ENCODE data around the gene CHKA. TPM values are rescaled to one million over a fixed set of nuclear protein-coding genes. Genes with fewer than 3 reads are reported as not detected.

CHKA gene
- polyA plus RNA-seq, 1 of the 3 experiments (the other 2 are of a cell fraction) = 12.3 TPM

DNA sequence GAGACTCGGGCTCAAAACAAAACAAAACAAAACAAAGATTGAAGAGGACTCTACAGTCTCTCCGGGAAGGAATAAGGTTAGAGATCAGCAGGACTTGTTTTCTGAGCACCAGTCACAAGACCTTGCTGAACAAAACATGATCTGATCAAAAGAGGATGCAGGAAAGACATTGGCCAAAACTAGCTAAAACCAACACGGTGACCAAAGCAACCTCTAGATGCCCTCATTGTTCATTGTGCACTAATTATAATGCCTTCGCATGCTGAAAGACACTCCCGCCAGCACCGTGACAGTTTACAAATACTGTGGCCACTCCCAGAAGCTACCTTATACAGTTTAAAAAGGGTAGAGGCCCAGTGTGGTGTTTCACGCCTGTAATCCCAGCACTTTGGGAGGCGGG is 15.7 kb upstream of the CHKA start (continued):
- no peak for TF ChIP-seq EZH2phosphoT487 (IDR thresholded peaks at IDR 0.05; ENCODE audit: borderline replicate concordance, low read depth)
- TF ChIP-seq YY1 (IDR thresholded peaks at IDR 0.05; ENCODE audit: low read depth) = no peak
- TF ChIP-seq GABPA (IDR thresholded peaks at IDR 0.05; ENCODE audit: low read depth) = no peak
- no peak for TF ChIP-seq RXRA (IDR thresholded peaks at IDR 0.05; ENCODE audit: borderline replicate concordance, low read depth)
- TF ChIP-seq POLR2AphosphoS5 (IDR thresholded peaks at IDR 0.05; ENCODE audit: low read depth, low read length) = no peak
- TF ChIP-seq TEAD4 (IDR thresholded peaks at IDR 0.05; ENCODE audit: borderline replicate concordance, insufficient read depth) = no peak

DNA sequence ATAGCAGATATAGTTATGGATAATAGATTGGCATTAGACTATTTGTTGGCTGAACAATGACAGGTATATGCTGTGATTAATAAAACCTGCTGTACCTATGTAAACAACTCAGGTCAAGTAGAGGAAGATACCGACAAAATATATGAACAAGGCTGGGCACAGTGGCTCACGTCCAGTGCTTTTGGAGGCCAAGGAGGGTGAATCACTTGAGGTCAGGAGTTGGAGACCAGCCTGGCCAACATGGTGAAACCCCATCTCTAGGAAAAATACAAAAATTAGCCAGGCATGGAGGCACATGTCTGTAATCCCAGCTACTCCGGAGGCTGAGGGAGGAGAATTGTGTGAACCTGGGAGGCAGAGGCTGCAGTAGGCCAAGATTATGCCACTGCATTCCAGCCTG is 14.0 kb upstream of the CHKA start:
- TF ChIP-seq REST (IDR thresholded peaks at IDR 0.05; ENCODE audit: low read depth, low read length) = no peak
- TF ChIP-seq SMC3 (IDR thresholded peaks at IDR 0.05; ENCODE audit: low read depth, low read length) = no peak
- TF ChIP-seq MXI1 (IDR thresholded peaks at IDR 0.05; ENCODE audit: low read depth, low read length) = no peak
- no peak for TF ChIP-seq EP300 (IDR thresholded peaks at IDR 0.05; ENCODE audit: borderline replicate concordance in 1 of 2, low read depth in 1 of 2, low read length in 1 of 2)
- TF ChIP-seq NRF1 (IDR thresholded peaks at IDR 0.05; ENCODE audit: low read depth, low read length) = no peak
- no peak for TF ChIP-seq FOXJ3 (CRISPR knock-in tag; IDR thresholded peaks at IDR 0.05)
- TF ChIP-seq SIN3A (IDR thresholded peaks at IDR 0.05; ENCODE audit: borderline replicate concordance, low read depth, low read length) = no peak
- TF ChIP-seq RCOR1 (IDR thresholded peaks at IDR 0.05; ENCODE audit: low read length) = no peak
- TF ChIP-seq YY1 (IDR thresholded peaks at IDR 0.05; ENCODE audit: low read depth) = no peak
- Histone ChIP-seq H3K27me3 (ENCODE audit: insufficient read depth) (no peaks in the 10 kb centered on the region), H4K20me1 (ENCODE audit: insufficient read depth) (no peaks in the 10 kb centered on the region), H3K4me1 (ENCODE audit: control insufficient read depth in 1 of 2, insufficient read depth in 2 of 2, low read depth in 1 of 2, low read length in 1 of 2) (no peaks in the 10 kb centered on the region), H3K27ac (ENCODE audit: low read depth in 2 of 2, low read length in 1 of 2) (no peak overlapping the region), H3K4me3 (ENCODE audit: low read depth in 2 of 2, low read length in 1 of 2) (no peak overlapping the region), H3K4me2 (no peak overlapping the region), H3K79me2 (ENCODE audit: insufficient read depth) (no peaks in the 10 kb centered on the region), H3K9me2 (no peaks in the 10 kb centered on the region), H3K9me3 (no peaks in the 10 kb centered on the region; the same call in 1 of the 2 replicates), H3K36me3 (replicated peaks in 1 of 2; ENCODE audit: control insufficient read depth in 1 of 2, insufficient read depth in 2 of 2, low read length in 1 of 2) (no peaks in the 10 kb centered on the region), H3K9ac (no peak overlapping the region), H2AFZ (ENCODE audit: low read depth) (no peak overlapping the region), H3F3A (replicated peaks; ENCODE audit: insufficient read depth) (no peaks in the 10 kb centered on the region)
- DNase-seq = no peak
- ChIA-PET CTCF (interaction anchor here (0.7 kb wide), 1 partner anchor 10 kb away, joined by 3 read pairs; no protein-coding TSS in a partner anchor), POLR2A (no interaction called here)
- WGBS (ENCODE audit: low lambda C conversion rate) = 64% methylated on average over 3 of the region's 3 CpGs

All from SK-N-SH (cell line).